Activated naive CD8-positive, alpha-beta T cell treated with anti-CD3 and anti-CD28 coated beads, Interleukin-2, amount 10 ng/mL, durations not matched to agents 7 days and 5 days (primary cell): ENCODE measurements around the gene NEK6. TPM values are rescaled to one million over a fixed set of nuclear protein-coding genes. Genes with fewer than 3 reads are reported as not detected.

Experiments used
- ATAC-seq: fragments of 150-1000 bp; cut with Tn5 transposase; one replicate; pipeline ENCODE4 v1.10.0; 2021; ENCODE audit warnings: low read depth, moderate library complexity
- POLR2A ChIA-PET: fragments of 350-600 bp; sonication (Branson Sonifier 250); formaldehyde crosslinking; loops from one replicate; lab custom pipeline; 2021; ENCODE audit warnings: antibody characterized with exemption; lab: Charles Lee
- DNase-seq: peaks from one replicate; pipeline ENCODE4 v3.0.0; 2021
- H3K27ac Mint-ChIP-seq: one replicate; pipeline ENCODE4 v1.8.0; 2022; ENCODE audit warnings: mild to moderate bottlenecking, mixed read lengths
- H3K27me3 Mint-ChIP-seq: one replicate; pipeline ENCODE4 v1.8.0; 2022; ENCODE audit warnings: mild to moderate bottlenecking, moderate library complexity, mixed read lengths
- H3K36me3 Mint-ChIP-seq: one replicate; pipeline ENCODE4 v1.8.0; 2021; ENCODE audit warnings: mild to moderate bottlenecking, mixed read lengths
- H3K4me1 Mint-ChIP-seq: one replicate; pipeline ENCODE4 v1.8.0; 2021; ENCODE audit warnings: mixed read lengths
- H3K4me3 Mint-ChIP-seq: one replicate; pipeline ENCODE4 v1.8.0; 2022; ENCODE audit warnings: mild to moderate bottlenecking, moderate library complexity, mixed read lengths
- H3K9me3 Mint-ChIP-seq: one replicate; pipeline ENCODE4 v1.8.0; 2021; ENCODE audit warnings: mixed read lengths
- total RNA-seq, 2 experiments: library from RNA; stranded (reverse); gene quantifications; one replicate each; pipeline ENCODE4 v1.2.3, GENCODE V29; 2021

Gene NEK6
- total RNA-seq, 2 experiments from 2014 or later: 8.1 to 10.9 TPM

DNA sequence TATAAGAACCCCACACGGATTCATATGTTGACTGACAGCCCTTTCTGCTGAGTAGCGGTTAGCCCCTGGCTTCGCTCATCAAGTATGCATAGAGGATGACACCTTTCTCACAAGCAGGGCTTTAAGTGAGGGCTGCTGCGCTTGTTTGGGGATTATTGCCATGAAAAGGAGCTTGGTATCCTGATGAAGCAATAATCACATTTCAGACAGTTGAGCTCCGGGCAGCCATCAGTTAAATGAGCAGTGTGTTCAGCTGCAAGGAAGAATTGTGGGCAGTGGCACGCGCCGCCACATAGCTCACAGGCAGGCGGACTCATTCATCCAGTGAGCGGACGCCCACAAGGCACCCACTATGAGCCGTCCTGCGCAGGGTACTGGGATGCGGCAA lies 77.6 kb downstream of the NEK6 start:
- Mint-ChIP-seq H3K4me1 (no peaks in the 10 kb centered on the region), H3K4me3 (no peak overlapping the region), H3K27ac (no peak overlapping the region), H3K27me3 (no peaks in the 10 kb centered on the region), H3K36me3 (no peaks in the 10 kb centered on the region), H3K9me3 (peaks cover 2% of the 10 kb centered on the region)
- ATAC-seq (no peak), DNase-seq (no peak)
- POLR2A ChIA-PET: no interaction called here

DNA sequence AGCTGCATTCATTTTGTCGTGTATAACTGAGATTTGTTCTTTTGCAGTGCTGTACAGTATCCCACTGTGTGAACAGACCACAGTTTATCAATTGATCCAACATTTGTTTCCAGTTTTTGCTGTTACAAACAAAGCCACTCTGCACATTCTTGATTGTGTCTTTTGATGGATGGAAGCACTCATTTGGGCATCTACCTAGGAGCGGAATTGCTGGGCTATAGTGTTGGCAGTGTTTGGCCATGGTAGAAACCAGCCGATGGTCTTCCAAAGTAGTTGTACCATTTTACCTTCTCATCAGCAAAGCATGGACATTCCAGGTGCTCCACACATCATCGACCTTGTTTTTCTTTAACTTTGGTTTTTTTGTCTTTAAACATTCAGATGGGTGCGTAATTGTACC lies 79.8 kb downstream of the NEK6 start:
- DNase-seq: no peak
- no peaks in the 10 kb centered on the region for H3K27me3 Mint-ChIP-seq
- H3K9me3 Mint-ChIP-seq: peaks cover 2% of the 10 kb centered on the region
- POLR2A ChIA-PET: no interaction called here
- no peak overlapping the region for H3K27ac Mint-ChIP-seq
- H3K4me1 Mint-ChIP-seq: no peaks in the 10 kb centered on the region
- no peak for ATAC-seq
- H3K36me3 Mint-ChIP-seq: no peaks in the 10 kb centered on the region
- no peak overlapping the region for H3K4me3 Mint-ChIP-seq

DNA sequence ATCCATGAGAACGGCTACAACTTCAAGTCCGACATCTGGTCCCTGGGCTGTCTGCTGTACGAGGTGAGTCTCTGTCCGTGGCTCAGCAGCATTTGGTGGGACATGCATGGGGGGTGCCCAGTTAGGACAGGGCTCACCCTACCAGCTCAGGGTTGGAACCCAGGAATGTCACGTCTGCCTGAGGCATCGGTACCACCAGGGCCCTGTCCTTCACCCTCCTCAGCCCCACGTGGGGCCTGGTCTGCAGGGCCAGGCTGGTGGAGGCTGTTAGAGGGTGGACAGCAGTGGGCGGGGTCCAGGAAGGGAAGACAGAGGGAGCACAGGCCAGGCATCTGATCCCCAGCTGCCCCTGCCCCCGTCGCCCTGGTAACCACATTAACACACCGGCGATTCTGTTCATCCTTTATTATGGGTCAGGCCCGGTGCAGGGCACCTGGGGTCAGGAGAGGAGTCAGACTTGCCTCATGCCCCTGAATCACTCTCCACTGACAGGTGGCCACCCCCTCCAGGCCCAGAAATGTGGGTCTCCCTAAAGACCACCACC lies 81.9 kb downstream of the NEK6 start:
- Mint-ChIP-seq H3K27ac (no peak overlapping the region), H3K4me1 (no peaks in the 10 kb centered on the region), H3K36me3 (no peaks in the 10 kb centered on the region), H3K27me3 (no peaks in the 10 kb centered on the region), H3K4me3 (no peak overlapping the region), H3K9me3 (peaks cover 2% of the 10 kb centered on the region)
- ATAC-seq (no peak), DNase-seq (no peak)
- POLR2A ChIA-PET: no interaction called here

DNA sequence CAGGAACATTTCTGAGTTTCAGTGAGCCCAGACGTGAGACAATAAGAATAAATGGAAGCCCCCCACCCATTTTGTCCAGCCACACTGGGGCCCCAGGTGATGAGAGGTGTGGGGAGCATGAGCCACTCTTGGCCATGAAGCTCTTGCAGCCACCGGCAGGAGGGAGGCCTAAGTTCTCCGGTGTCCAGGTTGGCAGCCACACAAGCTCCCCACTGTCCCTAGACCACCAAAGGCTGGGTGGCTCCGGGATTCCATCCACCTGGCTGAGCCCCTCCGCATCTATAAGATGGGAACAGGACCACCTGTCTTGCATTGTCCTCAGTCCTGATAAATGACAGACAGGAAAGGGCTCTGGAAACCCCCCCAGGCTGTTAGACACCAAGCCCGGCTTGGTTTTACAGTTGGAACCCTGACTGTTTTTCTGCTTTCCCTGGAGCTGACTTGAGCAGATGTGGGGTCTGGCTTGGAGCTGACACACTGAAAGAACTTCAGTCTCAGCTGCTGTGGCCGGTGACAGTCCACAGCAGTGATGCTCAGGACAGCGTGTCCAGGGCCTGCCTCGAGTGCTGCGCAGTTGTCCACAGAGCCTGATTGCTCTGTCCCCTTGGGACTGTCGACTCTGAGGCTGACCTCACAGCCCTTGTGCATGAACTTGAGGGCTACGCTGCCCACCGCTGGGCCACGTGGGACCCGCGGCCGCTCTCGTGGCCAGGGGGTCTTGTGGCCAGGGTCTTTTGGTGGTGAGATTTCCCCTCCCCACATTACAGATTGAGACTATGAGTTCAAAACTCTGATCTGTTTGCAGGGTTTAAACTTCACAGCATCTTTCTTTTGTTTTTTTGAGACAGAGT lies 82.7 kb downstream of the NEK6 start:
- no peaks in the 10 kb centered on the region for H3K4me1 Mint-ChIP-seq
- no peaks in the 10 kb centered on the region for H3K27me3 Mint-ChIP-seq
- POLR2A ChIA-PET: no interaction called here
- peaks cover 2% of the 10 kb centered on the region for H3K9me3 Mint-ChIP-seq
- DNase-seq (no peak), ATAC-seq (no peak)
- H3K4me3 Mint-ChIP-seq: no peak overlapping the region
- H3K36me3 Mint-ChIP-seq: no peaks in the 10 kb centered on the region
- no peak overlapping the region for H3K27ac Mint-ChIP-seq

DNA sequence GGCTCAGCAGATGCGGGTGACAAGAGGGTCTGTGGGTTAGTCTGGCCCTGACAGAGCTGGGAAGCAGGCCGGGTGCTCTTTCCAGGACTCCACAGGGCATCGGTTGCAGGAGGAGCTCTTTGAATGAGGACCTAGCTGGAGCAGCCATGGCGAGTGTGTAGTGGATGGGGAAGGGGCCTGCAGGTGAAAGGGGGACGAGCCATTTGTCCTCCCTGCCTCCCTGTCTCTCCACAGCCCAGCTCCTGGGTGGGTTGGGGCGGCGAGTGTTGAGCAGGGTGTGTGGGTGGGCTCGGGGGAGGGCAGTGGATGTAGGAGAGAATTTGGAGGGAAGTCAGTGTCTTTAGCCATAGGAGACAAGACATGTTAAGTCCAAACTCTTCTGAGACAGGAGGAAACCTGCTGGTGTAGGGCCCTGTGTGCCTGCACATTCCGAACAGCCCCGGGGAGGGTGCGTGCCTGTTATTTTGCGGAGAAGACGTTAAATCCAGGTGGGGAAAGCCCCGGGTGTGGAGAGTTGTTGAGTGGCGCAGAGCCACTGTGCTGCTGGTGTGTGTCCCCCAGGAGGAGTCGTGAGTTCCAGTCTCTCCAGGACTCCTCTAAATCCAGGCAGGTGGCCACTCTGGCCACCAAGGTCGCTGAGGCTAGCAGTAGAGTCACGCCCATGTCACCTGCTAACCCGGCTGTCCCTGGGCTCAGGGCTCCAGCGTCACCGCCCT lies 83.9 kb downstream of the NEK6 start:
- Mint-ChIP-seq H3K9me3 (peaks cover 2% of the 10 kb centered on the region), H3K27ac (no peak overlapping the region)
- no peak for ATAC-seq

DNA sequence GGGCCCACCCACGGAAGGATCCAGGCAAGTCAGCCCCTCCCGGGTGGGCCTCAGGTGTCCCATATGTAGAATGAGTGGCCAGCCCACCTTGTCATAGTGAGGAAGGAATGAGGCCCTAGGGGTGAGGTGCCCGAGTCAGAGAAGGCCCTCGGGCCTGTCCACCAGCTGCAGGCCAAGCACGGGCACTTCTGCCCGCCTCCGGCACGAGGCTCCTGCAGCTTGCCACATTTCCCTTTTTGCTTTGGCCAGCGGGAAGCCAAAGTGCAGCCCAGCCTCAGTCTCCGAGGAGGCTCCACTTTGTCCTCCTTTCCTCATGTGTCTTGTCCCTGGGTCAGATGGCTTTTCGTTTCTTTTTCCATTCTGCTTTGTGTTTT lies 84.6 kb downstream of the NEK6 start:
- H3K36me3 Mint-ChIP-seq: no peaks in the 10 kb centered on the region
- H3K27me3 Mint-ChIP-seq: no peaks in the 10 kb centered on the region
- peaks cover 2% of the 10 kb centered on the region for H3K9me3 Mint-ChIP-seq
- no peak overlapping the region for H3K27ac Mint-ChIP-seq
- ATAC-seq (no peak), DNase-seq (no peak)
- no peak overlapping the region for H3K4me3 Mint-ChIP-seq
- no peaks in the 10 kb centered on the region for H3K4me1 Mint-ChIP-seq
- POLR2A ChIA-PET: no interaction called here

More for the DNA sequence above, 83.9 kb downstream of the NEK6 start:
- DNase-seq: no peak
- no peaks in the 10 kb centered on the region for H3K36me3 Mint-ChIP-seq
- POLR2A ChIA-PET: no interaction called here
- H3K27me3 Mint-ChIP-seq: no peaks in the 10 kb centered on the region
- no peak overlapping the region for H3K4me3 Mint-ChIP-seq
- no peaks in the 10 kb centered on the region for H3K4me1 Mint-ChIP-seq

DNA sequence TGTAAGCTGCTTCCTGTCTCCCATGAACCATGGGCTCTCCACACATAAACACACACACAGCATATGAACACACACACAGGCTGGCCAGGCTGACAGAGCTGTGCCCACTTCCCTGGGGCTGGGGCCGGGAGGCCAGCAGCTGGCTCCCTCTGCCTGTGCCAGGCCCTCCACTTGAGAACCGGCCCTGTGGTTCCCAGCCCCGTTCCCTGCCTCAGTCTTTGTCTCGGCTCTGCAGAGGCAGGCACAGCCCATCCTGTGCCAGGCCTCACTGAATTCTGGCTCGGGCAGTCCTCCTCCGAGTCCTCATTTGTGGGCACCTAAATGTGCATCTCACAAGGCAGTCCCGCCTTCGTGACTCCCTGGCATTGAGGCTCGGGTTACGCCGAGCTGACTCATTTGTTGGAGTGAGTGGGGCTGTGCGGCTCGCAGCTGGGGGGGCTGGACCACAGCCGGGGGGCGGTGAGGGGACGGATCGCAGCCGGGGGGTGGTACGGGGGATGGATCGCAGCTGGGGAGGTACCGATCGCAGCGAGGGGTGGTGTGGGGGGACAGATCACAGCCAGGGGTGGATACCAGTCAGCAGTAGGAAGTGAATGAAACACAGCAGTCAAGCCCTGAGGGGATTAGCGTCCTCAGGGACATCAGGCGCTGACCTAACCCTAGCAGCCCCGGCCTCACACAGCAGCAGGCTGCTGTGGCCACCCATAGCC lies 85.2 kb downstream of the NEK6 start:
- H3K4me3 Mint-ChIP-seq: no peak overlapping the region
- DNase-seq (no peak), ATAC-seq (no peak)
- peaks cover 2% of the 10 kb centered on the region for H3K9me3 Mint-ChIP-seq
- H3K36me3 Mint-ChIP-seq: no peaks in the 10 kb centered on the region
- H3K4me1 Mint-ChIP-seq: no peaks in the 10 kb centered on the region
- POLR2A ChIA-PET: no interaction called here
- no peaks in the 10 kb centered on the region for H3K27me3 Mint-ChIP-seq
- H3K27ac Mint-ChIP-seq: no peak overlapping the region

DNA sequence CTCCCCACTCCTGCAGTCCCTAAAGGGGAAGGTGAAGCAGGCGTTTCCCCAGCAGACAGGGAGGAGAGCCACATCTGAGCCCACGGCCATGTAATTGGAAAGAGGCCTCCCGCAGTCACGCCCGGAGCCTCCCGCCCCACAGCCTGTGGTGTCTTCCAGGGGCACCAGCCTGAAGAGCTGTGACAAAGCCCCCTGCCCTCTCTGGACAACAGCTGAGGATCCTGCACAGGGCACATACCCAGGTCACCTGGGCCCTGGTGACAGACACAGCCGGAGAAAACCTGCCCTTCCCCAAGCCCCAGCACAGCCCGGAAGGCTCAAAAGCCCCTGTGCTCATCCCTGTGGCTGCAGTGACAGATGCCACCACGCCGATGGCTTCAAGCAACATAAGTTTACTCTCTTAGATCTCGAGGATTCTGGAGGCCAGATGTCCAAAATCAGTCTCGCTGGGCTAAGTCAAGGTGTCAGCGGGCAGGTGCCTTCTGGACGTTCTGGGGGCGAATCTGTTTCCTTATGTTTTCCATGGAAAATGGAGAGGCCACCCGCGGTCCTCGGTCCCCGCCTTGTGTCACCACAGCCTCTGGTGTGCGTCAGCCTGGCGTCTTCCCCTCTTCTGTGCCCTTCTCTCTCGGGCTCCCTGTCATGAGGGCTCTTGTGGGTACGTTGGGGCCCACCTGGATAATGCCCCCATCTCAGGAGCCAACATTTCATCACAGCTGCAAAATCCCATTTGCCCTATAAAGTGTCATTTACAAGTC lies 86.0 kb downstream of the NEK6 start:
- POLR2A ChIA-PET: interaction anchor here (1.2 kb wide), 1 partner anchor 18 kb away, joined by 3 read pairs; no protein-coding TSS in a partner anchor
- no peak overlapping the region for H3K27ac Mint-ChIP-seq
- no peaks in the 10 kb centered on the region for H3K36me3 Mint-ChIP-seq
- DNase-seq (no peak), ATAC-seq (no peak)
- H3K27me3 Mint-ChIP-seq: no peaks in the 10 kb centered on the region
- no peaks in the 10 kb centered on the region for H3K4me1 Mint-ChIP-seq
- H3K9me3 Mint-ChIP-seq: no peaks in the 10 kb centered on the region
- H3K4me3 Mint-ChIP-seq: no peak overlapping the region

DNA sequence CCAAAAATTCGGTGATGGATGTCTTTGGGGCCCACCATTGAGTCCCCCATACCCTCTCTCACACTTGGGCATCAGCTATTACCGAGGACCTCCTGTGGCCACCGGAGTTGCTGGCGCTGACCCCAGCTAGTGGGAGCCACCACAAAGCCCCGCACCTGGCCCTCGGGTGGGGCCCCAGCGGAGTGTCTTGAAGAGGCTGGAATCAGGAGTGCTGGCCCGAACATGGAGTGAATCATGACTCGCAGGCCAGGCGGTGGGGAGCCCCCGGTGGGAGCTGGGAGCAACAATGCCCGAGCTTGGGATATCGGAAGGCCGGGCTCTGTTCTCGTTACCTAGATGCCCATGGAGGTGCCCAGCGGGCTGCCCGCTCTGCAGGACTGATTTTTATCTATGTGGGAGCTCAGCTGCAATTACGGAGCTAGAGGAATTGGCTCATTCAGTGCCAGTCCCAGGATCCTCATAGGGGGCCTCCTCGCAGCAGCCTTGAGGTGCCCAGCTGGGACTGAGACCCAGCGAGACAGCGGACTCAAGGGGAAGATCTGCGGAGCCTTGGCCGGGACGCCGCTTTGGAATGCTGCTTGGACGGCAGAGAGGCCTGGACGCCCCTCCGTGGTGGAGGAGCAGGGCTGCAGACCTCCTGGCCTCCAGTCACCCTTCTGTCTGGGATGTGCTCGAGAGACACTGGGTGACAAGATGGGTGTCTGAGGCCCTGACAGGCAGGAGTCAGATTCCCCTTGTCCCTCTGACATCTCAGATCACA lies 86.7 kb downstream of the NEK6 start:
- no peak overlapping the region for H3K27ac Mint-ChIP-seq
- no peaks in the 10 kb centered on the region for H3K27me3 Mint-ChIP-seq
- H3K9me3 Mint-ChIP-seq: no peaks in the 10 kb centered on the region
- DNase-seq (no peak), ATAC-seq (no peak)
- H3K4me3 Mint-ChIP-seq: no peak overlapping the region
- H3K4me1 Mint-ChIP-seq: no peaks in the 10 kb centered on the region
- H3K36me3 Mint-ChIP-seq: no peaks in the 10 kb centered on the region
- POLR2A ChIA-PET: interaction anchor here (1.2 kb wide), 1 partner anchor 17 kb away, joined by 3 read pairs; no protein-coding TSS in a partner anchor

DNA sequence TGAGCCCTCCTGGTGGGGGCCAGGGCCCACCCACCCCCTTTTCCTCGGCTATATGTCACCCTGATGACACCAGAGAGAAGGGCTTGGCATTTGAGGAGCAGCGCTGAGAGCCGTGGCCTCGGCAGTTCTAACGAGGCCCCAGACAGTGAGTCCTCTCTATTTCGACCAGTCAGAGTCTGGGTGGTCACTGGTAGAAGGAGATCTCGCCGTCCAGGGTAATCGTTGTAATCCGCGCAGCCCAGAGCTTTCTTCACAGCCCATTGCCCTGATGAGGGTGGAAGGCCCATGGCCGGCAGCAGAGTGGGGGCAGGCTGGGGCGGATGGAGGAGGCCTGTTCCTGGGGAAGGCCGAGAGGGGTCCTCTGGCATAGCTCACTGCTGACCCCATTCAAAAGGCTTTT lies 87.3 kb downstream of the NEK6 start:
- no peaks in the 10 kb centered on the region for H3K36me3 Mint-ChIP-seq
- no peaks in the 10 kb centered on the region for H3K4me1 Mint-ChIP-seq
- H3K9me3 Mint-ChIP-seq: no peaks in the 10 kb centered on the region
- no peak for ATAC-seq
- no peak overlapping the region for H3K27ac Mint-ChIP-seq
- no peak overlapping the region for H3K4me3 Mint-ChIP-seq
- no peaks in the 10 kb centered on the region for H3K27me3 Mint-ChIP-seq
- no peak for DNase-seq
- POLR2A ChIA-PET: no interaction called here

DNA sequence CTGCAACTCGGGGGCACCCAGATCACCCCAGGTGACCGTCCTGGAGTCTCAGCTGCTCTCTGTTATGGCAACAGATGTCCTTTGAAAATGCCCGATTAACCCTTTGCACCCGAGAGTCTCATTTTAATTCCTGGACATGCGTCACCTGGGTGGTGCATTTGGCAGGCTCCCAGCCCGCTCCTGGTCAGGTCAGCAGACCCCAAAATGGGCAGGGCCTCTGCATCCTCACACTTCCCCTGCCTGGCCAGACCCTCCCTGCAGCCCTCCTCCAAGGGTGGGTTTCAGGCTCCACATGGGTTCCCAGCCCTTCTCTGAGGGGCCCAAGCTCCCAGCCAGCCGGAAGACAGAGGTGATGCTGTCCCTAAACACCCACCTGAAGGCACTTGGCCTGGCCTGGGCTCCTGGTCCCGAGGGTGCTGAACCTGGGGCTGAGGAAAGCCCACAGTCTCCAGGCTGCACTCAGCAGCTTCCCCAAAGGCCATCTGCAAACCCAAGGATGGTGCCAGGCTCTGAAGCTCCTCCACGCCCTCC lies 88.1 kb downstream of the NEK6 start:
- POLR2A ChIA-PET: no interaction called here
- H3K4me1 Mint-ChIP-seq: no peaks in the 10 kb centered on the region
- ATAC-seq (no peak), DNase-seq (no peak)
- no peak overlapping the region for H3K27ac Mint-ChIP-seq
- H3K36me3 Mint-ChIP-seq: no peaks in the 10 kb centered on the region
- no peaks in the 10 kb centered on the region for H3K9me3 Mint-ChIP-seq
- H3K4me3 Mint-ChIP-seq: no peak overlapping the region
- no peaks in the 10 kb centered on the region for H3K27me3 Mint-ChIP-seq
